SH-SY5Y (cell line): ENCODE data around the gene PLEK.

Experiments
- GATA2 ChIP-seq: IDR thresholded peaks from 2 replicates; pipeline ENCODE4 v1.6.1; 2011; ENCODE audit warnings: mild to moderate bottlenecking, low read depth, low read length
- GATA3 ChIP-seq: IDR thresholded peaks from 2 replicates; pipeline ENCODE4 v1.6.1; 2011; ENCODE audit warnings: low read depth, mild to moderate bottlenecking, low read length, moderate library complexity

The PLEK gene

DNA sequence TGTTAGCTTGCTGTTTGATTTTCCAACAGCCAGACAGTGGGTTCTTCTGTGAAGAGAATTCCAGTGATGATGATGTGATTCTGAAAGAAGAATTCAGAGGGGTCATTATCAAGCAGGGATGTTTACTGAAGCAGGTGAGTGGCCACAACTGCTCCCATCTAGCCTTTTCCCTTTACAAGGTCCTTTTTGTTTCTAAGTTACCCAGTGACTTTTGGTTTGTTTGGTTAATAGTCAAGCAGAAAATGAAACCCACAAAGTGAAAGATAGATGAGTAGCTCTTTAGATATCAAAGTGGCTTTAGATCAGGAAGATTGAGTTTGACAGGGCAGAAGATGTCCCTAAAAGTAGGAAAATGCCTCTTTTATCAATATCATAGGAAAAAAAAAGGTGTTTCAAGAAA, 23.3 kb downstream of the PLEK start:
- TF ChIP-seq GATA2 (no peak), GATA3 (no peak)

DNA sequence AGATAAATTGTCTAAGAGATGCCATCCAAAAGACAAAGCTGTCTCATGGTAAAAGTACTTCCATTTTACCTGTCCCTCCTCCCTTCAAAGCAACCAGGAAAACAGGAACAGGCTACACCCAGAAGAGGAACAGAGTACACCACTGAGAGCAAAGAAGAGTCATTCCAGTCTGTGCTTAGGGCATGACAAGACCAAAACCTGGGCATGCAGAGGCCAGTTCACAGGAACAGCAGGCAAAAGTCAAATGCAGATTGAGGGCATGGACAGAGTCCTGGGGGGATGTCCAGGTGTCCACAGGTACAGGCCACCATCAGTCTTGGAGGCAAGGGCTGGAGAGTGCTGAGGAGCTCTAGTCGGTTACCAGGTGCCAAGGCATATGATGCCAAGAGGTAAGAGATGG, 23.7 kb downstream of the PLEK start:
- no peak for TF ChIP-seq GATA2
- TF ChIP-seq GATA3 = no peak

GRCh38 chr2:68390114-68390513, 25.0 kb downstream of the PLEK start:
- no peak for TF ChIP-seq GATA2
- TF ChIP-seq GATA3 = no peak

DNA sequence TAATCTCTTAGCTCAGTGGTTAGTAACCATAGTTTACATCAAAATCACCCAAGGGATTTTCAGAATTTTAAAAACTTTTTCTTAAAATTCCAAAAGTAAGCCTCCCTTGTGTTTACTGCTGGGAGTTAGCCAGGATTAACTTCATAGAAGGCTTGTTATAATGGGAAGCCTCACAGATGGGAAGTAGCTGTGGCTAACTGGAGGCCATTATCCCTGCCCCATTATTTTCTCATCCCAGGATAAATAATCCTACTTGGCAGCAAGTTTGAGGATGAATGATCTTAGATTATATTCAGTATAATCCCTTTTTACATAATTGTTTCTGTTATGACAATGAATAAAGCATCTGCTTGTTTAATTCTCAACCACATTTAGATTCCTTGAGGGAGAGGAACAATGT, 25.5 kb downstream of the PLEK start:
- TF ChIP-seq GATA2 (no peak), GATA3 (no peak)

DNA sequence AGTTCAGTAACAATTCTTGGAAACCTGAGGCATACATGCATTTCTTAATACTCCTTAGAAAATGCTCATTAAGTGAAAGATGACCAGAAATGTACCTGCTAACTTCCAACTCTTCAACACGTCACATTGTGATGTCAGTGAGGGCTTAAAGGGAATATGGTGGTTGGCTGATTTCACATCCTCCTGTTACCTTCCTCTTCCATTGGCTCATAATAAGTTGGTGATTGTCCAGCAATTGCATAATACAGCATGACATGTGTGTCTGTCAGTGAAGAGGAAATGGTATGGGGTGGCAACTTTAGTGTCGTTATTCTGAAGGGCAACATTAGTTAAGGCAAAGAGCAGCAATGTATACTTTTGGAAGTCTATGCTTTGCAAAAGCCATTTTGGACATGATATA, 26.0 kb downstream of the PLEK start:
- TF ChIP-seq GATA3 (no peak), GATA2 (no peak)

DNA sequence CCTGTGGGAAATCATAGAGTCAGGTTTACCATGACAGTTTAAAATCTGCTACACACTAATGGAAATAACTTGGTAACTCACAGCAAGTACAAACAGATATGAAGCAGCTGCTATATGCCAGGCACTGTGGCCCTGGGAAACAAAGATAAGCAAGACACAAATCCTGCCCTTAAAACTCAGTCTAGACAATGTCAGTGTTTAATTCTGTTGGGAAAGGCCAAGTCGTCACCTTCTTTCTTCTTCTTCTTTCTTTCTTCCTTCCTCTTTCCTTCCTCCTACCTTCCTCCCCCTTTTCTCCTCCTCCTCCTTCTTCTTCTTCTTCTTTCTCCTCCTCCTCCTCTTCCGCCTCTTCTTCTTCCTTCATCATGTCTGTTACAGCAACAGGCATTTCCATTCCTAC, 26.8 kb downstream of the PLEK start:
- TF ChIP-seq GATA3 (no peak), GATA2 (no peak)

GRCh38 chr2:68396093-68396492, 31.0 kb downstream of the PLEK start:
- TF ChIP-seq GATA3 (no peak), GATA2 (no peak)

DNA sequence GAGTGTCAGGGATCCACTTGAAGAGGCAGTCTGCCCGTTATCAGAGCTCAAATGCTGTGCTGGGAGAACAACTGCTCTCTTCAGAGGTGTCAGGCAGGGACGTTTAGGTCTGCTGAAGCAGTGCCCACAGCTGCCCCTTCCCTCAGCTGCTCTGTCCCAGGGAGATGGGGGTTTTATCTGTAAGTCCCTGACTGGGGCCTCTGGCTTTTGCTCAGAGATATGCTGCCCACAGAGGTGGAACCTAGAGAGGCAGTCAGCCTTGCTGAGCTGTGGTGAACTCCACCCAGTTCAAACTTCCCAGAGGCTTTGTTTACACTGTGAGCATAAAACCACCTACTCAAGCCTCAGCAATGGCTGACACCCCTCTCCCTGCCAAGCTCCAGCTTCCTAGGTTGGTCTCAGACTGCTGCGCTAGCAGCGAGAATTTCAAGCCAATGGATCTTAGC, 38.1 kb downstream of the PLEK start:
- no peak for TF ChIP-seq GATA2
- TF ChIP-seq GATA3 = no peak

- TF ChIP-seq GATA2 (no peak), GATA3 (no peak)
These were observed 39.1 kb downstream of the PLEK start for GRCh38 chr2:68404164-68404563.

DNA sequence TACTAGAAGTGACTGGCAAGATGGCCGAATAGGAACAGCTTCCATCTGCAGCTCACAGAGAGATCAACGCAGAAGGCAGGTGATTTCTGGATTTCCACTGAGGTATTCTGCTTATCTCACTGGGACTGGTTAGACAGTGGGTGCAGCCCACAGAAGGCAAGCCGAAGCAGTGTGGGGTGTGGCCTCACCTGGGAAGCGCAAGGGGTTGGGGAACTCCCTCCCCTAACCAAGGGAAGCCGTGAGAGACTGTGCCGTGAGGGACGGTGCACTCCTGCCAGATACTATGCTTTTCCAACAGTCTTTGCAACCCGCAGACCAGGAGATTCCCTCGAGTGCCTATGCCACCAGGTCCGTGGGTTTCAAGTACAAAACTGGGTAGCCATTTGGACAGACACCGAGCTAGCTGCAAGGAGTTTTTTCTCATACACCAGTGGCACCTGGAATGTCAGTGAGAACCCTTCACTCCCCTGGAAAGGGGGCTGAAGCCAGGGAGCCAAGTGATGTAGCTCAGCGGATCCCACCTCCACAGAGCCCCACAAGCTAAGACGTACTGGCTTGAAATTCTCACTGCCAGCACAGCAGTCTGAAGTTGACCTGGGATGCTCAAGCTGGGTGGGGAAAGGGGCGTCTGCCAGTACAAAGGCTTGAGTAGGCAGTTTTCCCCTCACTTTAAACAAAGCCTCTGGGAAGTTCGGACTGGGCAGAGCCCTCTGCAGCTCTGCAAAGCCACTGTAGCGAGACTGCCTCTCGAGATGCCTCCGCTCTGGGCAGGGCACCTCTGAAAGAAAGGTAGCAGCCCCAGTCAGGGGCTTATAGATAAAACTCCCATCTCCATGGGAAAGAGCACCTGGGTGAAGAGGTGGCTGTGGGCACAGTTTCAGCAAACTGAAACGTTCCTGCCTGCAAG, 40.1 kb downstream of the PLEK start:
- no peak for TF ChIP-seq GATA3
- no peak for TF ChIP-seq GATA2

DNA sequence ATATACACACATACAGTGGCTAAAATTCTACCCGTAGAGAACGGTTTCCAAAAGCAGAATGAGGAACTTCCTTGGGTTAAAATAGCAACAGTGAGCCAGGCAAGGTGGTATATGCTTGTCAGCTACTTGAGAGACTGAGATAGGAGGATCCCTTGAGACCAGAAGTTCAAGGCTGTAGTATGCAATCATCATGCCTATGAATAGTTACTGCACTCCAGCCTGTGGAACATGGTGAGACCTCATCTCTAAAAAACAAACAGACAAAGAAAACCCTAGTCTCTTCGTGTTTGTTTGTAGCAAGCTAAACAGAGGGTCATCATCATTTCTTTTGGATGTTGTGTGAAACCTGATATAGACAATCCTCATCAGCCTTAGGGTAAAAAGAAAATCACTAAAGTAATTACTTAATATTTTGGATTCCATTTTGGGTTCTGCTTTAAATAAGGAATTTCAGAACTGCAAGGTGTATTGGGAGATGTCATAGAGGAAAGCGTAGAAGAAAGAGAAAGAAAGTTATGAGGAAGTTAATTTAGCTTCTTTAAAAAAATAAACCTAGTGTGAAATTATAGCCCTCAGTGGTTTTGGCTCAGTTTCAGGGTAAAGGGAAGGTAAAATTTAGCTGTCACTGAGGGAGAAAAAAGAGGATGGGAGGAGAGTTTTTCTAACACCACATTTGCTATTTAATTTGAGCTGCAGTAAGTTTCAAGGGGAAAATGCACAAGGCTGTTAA, 46.5 kb downstream of the PLEK start:
- TF ChIP-seq GATA3 (no peak), GATA2 (no peak)

- TF ChIP-seq GATA2 (no peak), GATA3 (no peak)
These were observed 47.2 kb downstream of the PLEK start for GRCh38 chr2:68412127-68412819.

DNA sequence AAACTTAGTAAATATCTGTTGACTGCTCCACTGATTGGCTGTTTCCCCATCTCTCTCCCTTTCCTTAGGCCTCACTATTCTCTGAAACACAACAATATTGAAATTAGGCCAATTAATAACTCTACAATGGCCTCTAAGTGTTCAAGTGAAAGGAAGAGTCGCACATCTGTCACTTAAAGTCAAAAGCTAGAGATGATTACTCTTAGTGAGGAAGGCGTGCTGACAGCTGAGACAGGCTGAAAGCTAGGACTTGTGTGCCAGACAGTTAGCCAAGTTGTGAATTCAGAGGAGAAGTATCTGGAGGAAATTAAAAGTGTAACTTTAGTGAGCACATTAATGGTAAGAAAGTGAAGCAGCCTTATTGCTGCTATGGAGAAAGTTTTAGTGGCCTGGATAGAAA, 48.4 kb downstream of the PLEK start:
- TF ChIP-seq GATA2 (no peak), GATA3 (no peak)

DNA sequence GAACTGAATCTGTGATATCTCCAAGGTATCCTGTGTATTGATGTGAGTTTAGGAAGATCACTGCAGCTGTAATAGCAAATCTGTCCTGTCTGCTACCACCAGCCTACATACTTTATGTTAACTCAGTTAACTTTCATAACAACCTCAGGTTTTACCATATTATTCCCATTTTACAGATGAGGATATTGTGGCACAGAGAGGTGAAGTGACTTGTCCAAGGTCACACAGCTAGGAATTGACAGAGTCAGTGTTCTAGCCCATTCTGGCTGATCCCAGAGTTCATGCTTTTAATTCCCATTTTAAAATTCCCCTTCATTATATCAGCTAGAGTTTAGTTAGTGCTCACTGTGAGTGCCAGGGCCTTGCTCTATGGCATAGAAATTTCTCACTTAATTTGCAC, 49.4 kb downstream of the PLEK start:
- TF ChIP-seq GATA3 (no peak), GATA2 (no peak)
